ENCODE data around the gene IL21R.
"Not testable (repeated sequence)": the region's sequence is repeated elsewhere in the genome, so short reads cannot be mapped to it uniquely, and the experiment has no call there.

IL21R gene

DNA sequence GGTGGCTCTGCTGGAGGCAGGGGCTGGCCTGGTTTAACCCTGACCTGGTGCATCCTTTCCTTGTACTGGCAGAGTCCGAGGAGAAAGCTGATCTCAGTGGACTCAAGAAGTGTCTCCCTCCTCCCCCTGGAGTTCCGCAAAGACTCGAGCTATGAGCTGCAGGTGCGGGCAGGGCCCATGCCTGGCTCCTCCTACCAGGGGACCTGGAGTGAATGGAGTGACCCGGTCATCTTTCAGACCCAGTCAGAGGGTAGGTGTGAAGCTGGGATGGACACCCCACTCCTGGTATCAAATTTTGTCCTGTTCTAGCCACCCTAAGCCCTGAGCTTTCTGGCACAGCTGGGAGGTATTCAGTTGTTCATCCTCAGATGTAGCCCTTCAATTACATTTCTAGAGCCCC lies 42.5 kb downstream of the IL21R start:
- no peak for DNase-seq (ENCODE audit: insufficient read length, low spot score)
- TF ChIP-seq POLR2A (IDR thresholded peaks at IDR 0.05; ENCODE audit: low read depth, low read length), result no peak
- no peak for FAIRE-seq

- FAIRE-seq, result no peak
- no peak for DNase-seq (ENCODE audit: insufficient read length, low spot score)
- TF ChIP-seq POLR2A (IDR thresholded peaks at IDR 0.05; ENCODE audit: low read depth, low read length), result no peak
These were observed 43.7 kb downstream of the IL21R start for GRCh38 chr16:27445502-27446175.

- no peak for TF ChIP-seq POLR2A (IDR thresholded peaks at IDR 0.05; ENCODE audit: low read depth, low read length)
- DNase-seq (ENCODE audit: insufficient read length, low spot score) (no peak), FAIRE-seq (no peak)
These were observed 44.7 kb downstream of the IL21R start for GRCh38 chr16:27446721-27447120.

- no peak for TF ChIP-seq POLR2A (IDR thresholded peaks at IDR 0.05; ENCODE audit: low read depth, low read length)
- no peak for FAIRE-seq
- no peak for DNase-seq (ENCODE audit: insufficient read length, low spot score)
These were observed 45.3 kb downstream of the IL21R start for GRCh38 chr16:27447301-27447700.

GRCh38 chr16:27448532-27449433 lies 46.8 kb downstream of the IL21R start:
- DNase-seq (ENCODE audit: insufficient read length, low spot score), result no peak

DNA sequence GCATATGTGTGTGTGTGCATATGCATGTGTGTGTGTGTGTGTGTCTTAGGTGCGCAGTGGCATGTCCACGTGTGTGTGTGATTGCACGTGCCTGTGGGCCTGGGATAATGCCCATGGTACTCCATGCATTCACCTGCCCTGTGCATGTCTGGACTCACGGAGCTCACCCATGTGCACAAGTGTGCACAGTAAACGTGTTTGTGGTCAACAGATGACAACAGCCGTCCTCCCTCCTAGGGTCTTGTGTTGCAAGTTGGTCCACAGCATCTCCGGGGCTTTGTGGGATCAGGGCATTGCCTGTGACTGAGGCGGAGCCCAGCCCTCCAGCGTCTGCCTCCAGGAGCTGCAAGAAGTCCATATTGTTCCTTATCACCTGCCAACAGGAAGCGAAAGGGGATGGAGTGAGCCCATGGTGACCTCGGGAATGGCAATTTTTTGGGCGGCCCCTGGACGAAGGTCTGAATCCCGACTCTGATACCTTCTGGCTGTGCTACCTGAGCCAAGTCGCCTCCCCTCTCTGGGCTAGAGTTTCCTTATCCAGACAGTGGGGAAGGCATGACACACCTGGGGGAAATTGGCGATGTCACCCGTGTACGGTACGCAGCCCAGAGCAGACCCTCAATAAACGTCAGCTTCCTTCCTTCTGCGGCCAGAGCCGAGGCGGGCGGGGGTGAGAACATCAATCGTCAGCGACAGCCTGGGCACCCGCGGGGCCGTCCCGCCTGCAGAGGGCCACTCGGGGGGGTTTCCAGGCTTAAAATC lies 47.6 kb downstream of the IL21R start:
- no peak for TF ChIP-seq POLR2A (IDR thresholded peaks at IDR 0.05; ENCODE audit: low read depth, low read length)
- DNase-seq (ENCODE audit: insufficient read length, low spot score) (no peak), FAIRE-seq (no peak)

More at GRCh38 chr16:27448532-27449433, 46.8 kb downstream of the IL21R start:
- TF ChIP-seq POLR2A (IDR thresholded peaks at IDR 0.05; ENCODE audit: low read depth, low read length), result no peak
- FAIRE-seq, result no peak

- TF ChIP-seq POLR2A (IDR thresholded peaks at IDR 0.05; ENCODE audit: low read depth, low read length), result no peak
- DNase-seq (ENCODE audit: insufficient read length, low spot score) (no peak), FAIRE-seq (no peak)
These were observed 48.2 kb downstream of the IL21R start for GRCh38 chr16:27450196-27450549.

GRCh38 chr16:27452569-27453493 lies 50.9 kb downstream of the IL21R start:
- FAIRE-seq, result no peak
- TF ChIP-seq POLR2A (IDR thresholded peaks at IDR 0.05; ENCODE audit: low read depth, low read length), result no peak

GRCh38 chr16:27453494-27453825 lies 51.5 kb downstream of the IL21R start:
- TF ChIP-seq POLR2A (IDR thresholded peaks at IDR 0.05; ENCODE audit: low read depth, low read length), result no peak
- DNase-seq (ENCODE audit: insufficient read length, low spot score) (no peak), FAIRE-seq (no peak)

More at GRCh38 chr16:27452569-27453493, 50.9 kb downstream of the IL21R start:
- no peak for DNase-seq (ENCODE audit: insufficient read length, low spot score)

GRCh38 chr16:27455700-27456099 lies 53.7 kb downstream of the IL21R start:
- TF ChIP-seq POLR2A (IDR thresholded peaks at IDR 0.05; ENCODE audit: low read depth, low read length), result no peak
- DNase-seq (ENCODE audit: insufficient read length, low spot score), result no peak
- no peak for FAIRE-seq

- DNase-seq (ENCODE audit: insufficient read length, low spot score); FAIRE-seq: not testable (repeated sequence)
These were observed 55.6 kb downstream of the IL21R start for GRCh38 chr16:27457605-27457900.

DNA sequence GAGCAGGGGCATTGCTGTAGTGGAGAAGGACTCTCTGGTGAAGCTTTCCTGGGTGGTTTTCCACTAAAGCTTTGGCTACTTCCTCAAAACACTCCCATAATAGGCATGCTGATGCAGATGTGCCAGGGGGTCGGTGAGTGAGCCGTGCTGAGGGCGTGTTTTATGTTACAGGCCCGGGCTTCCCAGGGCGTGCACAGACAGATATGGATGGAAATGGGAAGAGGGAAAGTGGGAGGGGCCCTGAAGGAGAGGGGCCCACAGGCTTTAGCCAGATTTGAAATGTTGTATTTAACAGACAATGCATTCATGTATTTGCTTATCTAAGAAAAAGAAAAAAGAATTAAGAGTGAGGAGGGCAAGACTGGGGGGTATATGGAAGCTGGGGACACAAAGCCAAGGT lies 56.3 kb downstream of the IL21R start:
- no peak for FAIRE-seq

GRCh38 chr16:27458987-27459688 lies 57.2 kb downstream of the IL21R start:
- DNase-seq (ENCODE audit: insufficient read length, low spot score), result no peak
- TF ChIP-seq POLR2A (IDR thresholded peaks at IDR 0.05; ENCODE audit: low read depth, low read length), result no peak
- no peak for FAIRE-seq

More for the DNA sequence above, 56.3 kb downstream of the IL21R start:
- no peak for TF ChIP-seq POLR2A (IDR thresholded peaks at IDR 0.05; ENCODE audit: low read depth, low read length)
- DNase-seq (ENCODE audit: insufficient read length, low spot score), result no peak
